Suppressor macrophage (primary cell): Measurements from ENCODE around the gene ASTN1.

ENCODE experiments used
- DNase-seq, 4 experiments: peaks; one replicate each; pipeline ENCODE4 v3.0.0-alpha.2; 2020 to 2022

ASTN1 gene

GRCh38 chr1:176820391-176821031 is 344.0 kb downstream of the ASTN1 start:
- no peak for DNase-seq

- no peak for DNase-seq
These were observed 348.3 kb downstream of the ASTN1 start for GRCh38 chr1:176816232-176816631.

GRCh38 chr1:176815621-176816020 is 348.9 kb downstream of the ASTN1 start:
- no peak for DNase-seq

- no peak for DNase-seq
These were observed 352.8 kb downstream of the ASTN1 start for GRCh38 chr1:176811511-176812288.

GRCh38 chr1:176809292-176809691 is 355.2 kb downstream of the ASTN1 start:
- DNase-seq, result no peak
